GM10847 (cell line): Measurements from ENCODE around the gene NUDT9.

Experiments
- POLR2A ChIP-seq: IDR thresholded peaks from 2 replicates; pipeline ENCODE4 v1.6.1; 2011; ENCODE audit not compliant: insufficient read length; ENCODE audit errors: extremely low read depth

Gene NUDT9

GRCh38 chr4:87422104-87423052 is at the start of gene NUDT9:
TSS of gene NUDT9 (plus strand) at chr4:87422573. CDS start at chr4:87422906, 333 bp downstream.
- peak; percentile 44 for TF ChIP-seq POLR2A

- no peak for TF ChIP-seq POLR2A
Measured at GRCh38 chr4:87375719-87376291, 46.6 kb upstream of the NUDT9 start.

GRCh38 chr4:87377816-87378215 is 44.6 kb upstream of the NUDT9 start:
- TF ChIP-seq POLR2A, result no peak

- TF ChIP-seq POLR2A, result no peak
Measured at GRCh38 chr4:87382116-87382515, 40.3 kb upstream of the NUDT9 start.

GRCh38 chr4:87382931-87383330 is 39.4 kb upstream of the NUDT9 start:
- no peak for TF ChIP-seq POLR2A

GRCh38 chr4:87387237-87387636 is 35.1 kb upstream of the NUDT9 start:
- no peak for TF ChIP-seq POLR2A

- TF ChIP-seq POLR2A, result no peak
Measured at GRCh38 chr4:87388901-87389300, 33.5 kb upstream of the NUDT9 start.

- TF ChIP-seq POLR2A, result no peak
Measured at GRCh38 chr4:87390551-87390890, 31.9 kb upstream of the NUDT9 start.

- TF ChIP-seq POLR2A, result peak; percentile 80
Measured at GRCh38 chr4:87390891-87391575, 31.3 kb upstream of the NUDT9 start, which contains the start of gene HSD17B11. TSS of gene HSD17B11 (minus strand) at chr4:87391188. CDS start at chr4:87391070, 118 bp downstream.

- TF ChIP-seq POLR2A, result no peak
Measured at GRCh38 chr4:87391576-87392054, 30.8 kb upstream of the NUDT9 start.

- no peak for TF ChIP-seq POLR2A
Measured at GRCh38 chr4:87392183-87392582, 30.2 kb upstream of the NUDT9 start.

GRCh38 chr4:87399148-87399547 is 23.2 kb upstream of the NUDT9 start:
- TF ChIP-seq POLR2A, result no peak

- no peak for TF ChIP-seq POLR2A
Measured at GRCh38 chr4:87399954-87400353, 22.4 kb upstream of the NUDT9 start.

- no peak for TF ChIP-seq POLR2A
Measured at GRCh38 chr4:87405211-87405820, 17.1 kb upstream of the NUDT9 start.

- no peak for TF ChIP-seq POLR2A
Measured at GRCh38 chr4:87406462-87406861, 15.9 kb upstream of the NUDT9 start.
